Measurements from ENCODE around the gene SLC34A1.

The SLC34A1 gene

DNA sequence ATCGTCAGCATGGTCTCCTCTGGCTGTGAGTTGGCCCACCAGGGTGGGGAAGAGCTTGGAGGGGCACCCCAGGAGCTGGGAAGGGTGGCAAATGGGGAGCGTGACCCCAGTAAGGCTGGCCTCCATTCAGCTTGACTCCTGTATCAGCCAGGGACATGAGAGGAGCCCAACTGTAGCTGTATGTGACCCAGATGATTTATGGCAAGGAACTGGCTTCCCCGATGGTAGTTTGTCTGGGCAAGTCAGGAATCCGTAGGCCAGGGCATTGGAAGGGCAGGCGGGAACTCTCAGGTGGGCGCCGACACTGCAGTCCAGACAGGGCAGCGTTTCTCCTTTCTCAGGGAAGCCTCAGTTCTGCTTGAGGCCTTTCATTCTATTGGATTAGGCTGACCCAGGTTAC lies 2.3 kb downstream of the SLC34A1 start:
- no peak for DNase-seq (ENCODE audit: extremely low read depth, low read depth)
- TF ChIP-seq, protein P1, sequence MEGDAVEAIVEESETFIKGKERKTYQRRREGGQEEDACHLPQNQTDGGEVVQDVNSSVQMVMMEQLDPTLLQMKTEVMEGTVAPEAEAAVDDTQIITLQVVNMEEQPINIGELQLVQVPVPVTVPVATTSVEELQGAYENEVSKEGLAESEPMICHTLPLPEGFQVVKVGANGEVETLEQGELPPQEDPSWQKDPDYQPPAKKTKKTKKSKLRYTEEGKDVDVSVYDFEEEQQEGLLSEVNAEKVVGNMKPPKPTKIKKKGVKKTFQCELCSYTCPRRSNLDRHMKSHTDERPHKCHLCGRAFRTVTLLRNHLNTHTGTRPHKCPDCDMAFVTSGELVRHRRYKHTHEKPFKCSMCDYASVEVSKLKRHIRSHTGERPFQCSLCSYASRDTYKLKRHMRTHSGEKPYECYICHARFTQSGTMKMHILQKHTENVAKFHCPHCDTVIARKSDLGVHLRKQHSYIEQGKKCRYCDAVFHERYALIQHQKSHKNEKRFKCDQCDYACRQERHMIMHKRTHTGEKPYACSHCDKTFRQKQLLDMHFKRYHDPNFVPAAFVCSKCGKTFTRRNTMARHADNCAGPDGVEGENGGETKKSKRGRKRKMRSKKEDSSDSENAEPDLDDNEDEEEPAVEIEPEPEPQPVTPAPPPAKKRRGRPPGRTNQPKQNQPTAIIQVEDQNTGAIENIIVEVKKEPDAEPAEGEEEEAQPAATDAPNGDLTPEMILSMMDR (IDR thresholded peaks at IDR 0.05; ENCODE audit: low read depth, low read length): no peak

DNA sequence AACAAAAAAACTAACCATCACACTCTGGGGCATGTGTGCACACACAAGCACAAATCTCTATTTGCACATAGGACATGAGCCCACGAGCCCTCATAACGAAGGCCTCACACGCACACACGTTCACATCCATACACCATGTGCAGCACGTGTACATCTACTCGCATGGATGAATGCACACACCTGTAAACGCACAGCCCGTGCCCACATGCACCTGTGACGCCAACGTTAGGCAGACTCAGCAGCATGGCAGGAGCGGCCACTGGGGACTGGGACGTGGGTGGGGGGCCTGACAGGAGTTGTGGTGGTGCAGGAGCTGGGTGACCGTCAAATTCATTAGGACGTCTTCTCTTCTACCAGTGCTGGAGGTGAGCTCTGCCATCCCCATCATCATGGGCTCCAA lies 3.2 kb downstream of the SLC34A1 start:
- no peak for DNase-seq (ENCODE audit: extremely low read depth, low read depth)
- TF ChIP-seq, protein P1 (IDR thresholded peaks at IDR 0.05; ENCODE audit: low read depth, low read length): no peak

DNA sequence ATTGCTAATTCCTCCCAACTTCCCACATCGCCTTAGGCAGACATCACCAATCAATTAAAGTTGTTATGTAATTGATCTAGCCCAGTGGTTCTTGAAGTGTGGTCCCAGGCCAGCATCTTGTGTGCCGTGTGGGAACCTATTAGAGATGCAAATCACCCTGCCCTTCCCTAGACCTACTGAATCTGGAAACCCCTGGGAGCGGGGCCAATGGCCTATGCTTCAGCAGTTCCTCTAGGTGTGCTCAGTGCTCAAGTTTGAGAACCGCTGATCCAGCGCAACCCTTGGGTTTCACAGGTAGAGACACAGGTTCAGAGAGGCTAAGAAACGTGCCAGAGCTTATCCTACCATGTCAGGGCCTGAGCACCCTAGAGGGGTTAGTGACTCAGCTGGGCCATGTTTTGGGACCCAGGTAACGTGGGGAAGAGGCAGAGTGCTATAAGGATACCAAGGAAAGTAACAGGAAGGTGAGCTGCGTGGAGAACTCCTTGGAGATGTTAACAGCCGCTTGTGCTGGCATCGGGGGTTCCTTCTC lies 4.4 kb downstream of the SLC34A1 start:
- no peak for DNase-seq (ENCODE audit: extremely low read depth, low read depth)
- TF ChIP-seq, protein P1 (IDR thresholded peaks at IDR 0.05; ENCODE audit: low read depth, low read length): no peak

DNA sequence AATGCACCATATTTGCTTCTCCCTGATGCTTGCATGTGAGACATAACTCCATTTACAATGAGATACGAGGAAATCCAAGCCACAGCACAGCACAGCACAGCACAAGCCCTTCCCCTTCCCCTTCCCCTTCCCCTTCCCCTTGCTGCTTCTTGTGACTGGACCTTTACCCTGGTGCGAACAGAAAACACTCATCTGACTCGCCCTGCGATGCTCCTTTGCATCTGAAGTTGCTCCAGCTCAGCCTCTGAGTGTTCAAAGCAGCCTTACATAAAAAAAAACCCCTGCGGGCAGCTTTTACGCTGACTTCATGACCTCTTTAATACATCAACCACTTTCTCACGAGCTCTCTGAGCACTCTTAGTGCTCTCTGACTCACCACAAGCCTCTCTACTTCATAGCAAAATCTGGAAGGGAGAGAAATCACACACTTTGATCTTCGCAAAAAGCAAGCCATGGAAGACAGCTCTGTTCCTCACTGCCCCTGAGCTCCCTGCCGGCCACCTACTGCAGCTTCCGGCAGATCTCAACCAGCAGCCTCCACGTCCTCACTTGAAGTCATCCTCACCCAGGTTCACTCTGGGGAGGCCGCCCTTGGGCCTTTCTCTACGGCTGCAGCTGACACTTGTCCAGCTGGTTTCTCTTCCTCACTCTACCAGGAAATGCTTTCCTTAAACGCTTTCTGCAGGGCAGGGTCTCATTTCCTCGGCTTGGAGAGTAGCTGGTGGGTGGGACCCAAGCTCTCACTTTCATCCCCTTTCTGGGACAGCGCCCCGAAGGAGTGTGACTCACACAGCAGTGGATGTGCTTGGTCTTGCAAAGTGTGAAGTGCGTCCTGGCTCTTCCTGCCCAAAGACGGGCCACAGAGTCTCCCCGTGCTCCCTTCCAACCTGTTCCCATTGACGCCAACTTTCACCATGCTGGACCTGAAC lies 5.3 kb downstream of the SLC34A1 start:
- no peak for DNase-seq (ENCODE audit: extremely low read depth, low read depth)
- TF ChIP-seq, protein P1 (IDR thresholded peaks at IDR 0.05; ENCODE audit: low read depth, low read length): no peak

DNA sequence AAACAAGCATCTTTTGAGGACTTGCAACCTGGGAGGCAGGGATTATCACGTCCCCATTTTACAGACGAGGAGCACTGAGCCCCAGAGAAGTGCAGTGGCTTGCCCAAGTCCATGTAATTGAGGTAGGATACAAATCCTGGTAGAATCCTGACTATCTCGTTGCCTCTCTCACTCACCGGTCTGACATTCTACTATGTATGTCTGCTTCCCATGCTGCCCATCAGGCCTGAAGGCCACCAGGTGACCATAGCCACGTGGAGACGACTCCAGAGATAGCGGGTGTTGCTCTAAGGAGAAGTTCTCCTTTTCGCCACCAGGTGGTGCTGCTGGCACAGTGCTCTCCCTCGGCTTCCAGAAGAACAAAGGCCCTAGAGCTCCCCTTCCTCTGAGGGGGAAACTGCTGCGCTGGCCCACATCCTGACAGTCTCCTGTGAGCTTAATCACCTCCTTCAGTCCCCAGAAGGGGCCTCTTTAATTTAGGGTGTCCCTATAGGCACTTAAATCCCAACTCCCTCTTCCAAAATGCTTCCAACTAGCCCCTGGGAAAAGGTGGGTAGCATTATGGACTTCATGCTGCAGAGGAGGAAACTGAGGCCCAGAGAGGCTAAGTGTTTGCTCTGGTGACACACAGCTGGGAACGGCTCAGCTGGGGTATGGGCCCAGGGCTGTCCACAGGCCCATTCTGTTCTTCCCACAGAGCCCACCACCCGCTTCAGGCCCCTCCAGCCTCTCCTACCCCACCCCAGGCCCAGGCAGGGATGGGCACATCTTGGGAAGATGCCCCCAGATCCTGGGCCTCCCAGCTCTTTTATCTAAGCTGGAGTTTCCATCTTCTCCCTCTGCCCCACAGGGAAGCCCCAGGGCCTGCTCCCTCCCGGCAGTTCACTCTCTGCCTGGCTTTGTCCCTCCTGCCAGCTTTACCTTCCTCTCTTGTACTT lies 6.4 kb downstream of the SLC34A1 start:
- TF ChIP-seq, protein P1 (IDR thresholded peaks at IDR 0.05; ENCODE audit: low read depth, low read length): peak; percentile 93
- DNase-seq (ENCODE audit: extremely low read depth, low read depth): peak; percentile 50

DNA sequence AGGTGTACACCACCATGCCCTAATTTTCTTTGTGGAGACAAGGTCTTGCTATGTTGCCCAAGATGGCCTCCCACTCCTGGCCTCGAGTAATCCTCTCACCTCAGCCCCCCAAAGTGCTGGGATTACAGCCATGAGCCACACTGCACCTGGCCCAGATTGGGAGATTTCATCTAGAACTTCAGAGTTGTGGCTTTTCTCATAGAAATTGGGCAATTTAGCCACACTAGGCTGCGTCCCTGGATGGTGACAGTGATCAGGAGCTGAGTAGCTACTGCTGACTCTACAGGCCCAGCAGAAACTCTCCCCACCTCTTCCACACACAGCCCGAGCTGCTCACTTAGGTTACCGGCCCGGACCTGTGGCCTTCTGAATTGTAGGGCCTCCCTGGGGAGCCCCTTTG lies 8.5 kb downstream of the SLC34A1 start:
- TF ChIP-seq, protein P1 (IDR thresholded peaks at IDR 0.05; ENCODE audit: low read depth, low read length): no peak
- DNase-seq (ENCODE audit: extremely low read depth, low read depth): no peak

Measured in AG09319 (cell line).